Dendritic cell treated with granulocyte-macrophage colony-stimulating factor and Interleukin-4, amounts not matched to agents 40 ng/mL and 50 ng/mL, for 4 days (primary cell): ENCODE measurements around the gene PLD3.
A peak's percentile ranks its signal among the peaks of the same experiment; 100 is the strongest.
"Not testable (repeated sequence)": the region's sequence is repeated elsewhere in the genome, so short reads cannot be mapped to it uniquely, and the experiment has no call there.

Source experiments
- H3K27ac Mint-ChIP-seq: one replicate; pipeline ENCODE4 v1.8.0; 2022; ENCODE audit warnings: mild to moderate bottlenecking, mixed read lengths
- H3K27me3 Mint-ChIP-seq: one replicate; pipeline ENCODE4 v1.8.0; 2022; ENCODE audit warnings: mild to moderate bottlenecking, mixed read lengths
- H3K36me3 Mint-ChIP-seq: one replicate; pipeline ENCODE4 v1.8.0; 2022; ENCODE audit warnings: low read depth, mixed read lengths
- H3K4me1 Mint-ChIP-seq: one replicate; pipeline ENCODE4 v1.8.0; 2022; ENCODE audit warnings: low read depth, mixed read lengths
- H3K4me3 Mint-ChIP-seq: one replicate; pipeline ENCODE4 v1.8.0; 2022; ENCODE audit warnings: mild to moderate bottlenecking, moderate library complexity, mixed read lengths
- H3K9me3 Mint-ChIP-seq: one replicate; pipeline ENCODE4 v1.8.0; 2022; ENCODE audit warnings: mixed read lengths
- intact Hi-C: fragments of 100-400 bp; cut with micrococcal nuclease; formaldehyde crosslinking; loops from one replicate; pipeline ENCODE4 v1.15.0; 2022

Gene PLD3

DNA sequence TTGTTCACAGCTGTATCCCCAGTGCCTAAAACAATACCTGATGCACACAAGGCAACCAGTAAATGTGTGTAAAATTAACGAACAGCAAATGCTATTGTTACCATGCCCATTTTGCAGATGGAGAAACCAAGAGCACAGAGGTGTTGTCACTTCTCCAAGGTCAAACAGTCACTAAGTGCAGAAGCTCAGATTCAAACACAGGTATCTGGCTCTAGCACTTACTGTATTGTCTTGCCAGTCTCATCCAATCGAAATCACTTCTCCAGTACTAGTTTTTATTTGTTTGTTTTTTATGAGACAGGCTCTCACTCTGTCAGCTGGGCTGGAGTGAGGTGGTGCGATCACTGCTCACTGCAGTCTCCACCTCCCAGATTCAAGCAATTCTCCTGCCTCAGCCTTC is 13.7 kb downstream of the PLD3 start:
- Mint-ChIP-seq H3K36me3 (peaks cover 29% of the 10 kb centered on the region), H3K4me3 (no peak overlapping the region), H3K27ac (peak overlapping the region; percentile 93), H3K27me3 (no peaks in the 10 kb centered on the region), H3K4me1 (peaks cover 91% of the 10 kb centered on the region), H3K9me3 (no peaks in the 10 kb centered on the region)
- intact Hi-C loops = loop anchor here (10.0 kb wide), 1 partner anchor 83 kb away; the partner anchor contains the start of gene SERTAD3

DNA sequence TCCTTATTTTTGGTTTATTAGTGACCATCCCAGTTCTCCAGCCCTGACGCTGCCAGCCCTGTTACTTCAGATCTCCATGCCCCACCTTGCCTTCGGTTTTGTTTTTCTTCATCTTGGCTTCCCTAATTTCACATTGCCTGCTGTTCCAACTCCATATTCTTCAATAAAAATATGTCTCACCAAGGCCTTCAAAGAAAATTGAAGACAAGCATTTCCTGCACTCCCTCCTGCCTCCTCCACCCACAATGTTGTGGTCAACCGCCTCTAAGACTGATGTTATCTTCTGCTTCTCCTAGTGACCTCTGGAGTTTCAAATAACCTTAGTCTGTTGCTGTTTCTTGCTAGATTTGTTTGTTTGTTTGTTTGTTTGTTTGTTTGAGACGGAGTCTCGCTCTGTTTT is 14.6 kb downstream of the PLD3 start:
- peaks cover 90% of the 10 kb centered on the region for H3K4me1 Mint-ChIP-seq
- H3K27ac Mint-ChIP-seq = peak overlapping the region; percentile 93
- peaks cover 38% of the 10 kb centered on the region for H3K36me3 Mint-ChIP-seq
- peak overlapping the region; percentile 31 for H3K4me3 Mint-ChIP-seq
- H3K9me3 Mint-ChIP-seq = no peaks in the 10 kb centered on the region
- intact Hi-C loops = loop anchor here (1.0 to 10.0 kb wide), 2 partner anchors 16 to 82 kb away; partner anchors contain the start of gene SERTAD3
- no peaks in the 10 kb centered on the region for H3K27me3 Mint-ChIP-seq

DNA sequence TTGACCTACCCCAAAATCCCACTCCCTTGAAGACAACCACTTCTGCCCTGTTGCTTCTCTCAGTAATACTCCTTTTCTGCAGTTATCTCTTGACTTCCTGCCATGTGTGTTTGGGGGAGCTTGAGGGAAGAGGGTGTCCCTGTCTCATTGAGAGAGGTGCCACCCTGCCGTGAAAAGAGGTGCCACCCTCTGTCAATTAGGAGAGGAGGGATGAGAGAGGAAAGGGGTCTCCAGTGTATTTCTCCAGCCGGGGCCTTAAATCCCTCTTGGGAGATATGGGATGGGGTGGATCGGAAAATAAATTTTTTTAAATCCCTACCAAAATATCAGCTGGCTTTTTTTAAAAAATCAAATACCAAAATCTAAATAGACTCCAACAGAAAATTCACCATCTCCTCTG is 16.5 kb downstream of the PLD3 start:
- Mint-ChIP-seq H3K36me3 (peaks cover 52% of the 10 kb centered on the region), H3K27ac (peak overlapping the region; percentile 81), H3K27me3 (no peaks in the 10 kb centered on the region), H3K4me3 (peak overlapping the region; percentile 73), H3K9me3 (no peaks in the 10 kb centered on the region), H3K4me1 (peaks cover 77% of the 10 kb centered on the region)
- intact Hi-C loops = loop anchor here (2.0 to 10.0 kb wide), 3 partner anchors 38 to 80 kb away; partner anchors contain the start of gene SERTAD3

DNA sequence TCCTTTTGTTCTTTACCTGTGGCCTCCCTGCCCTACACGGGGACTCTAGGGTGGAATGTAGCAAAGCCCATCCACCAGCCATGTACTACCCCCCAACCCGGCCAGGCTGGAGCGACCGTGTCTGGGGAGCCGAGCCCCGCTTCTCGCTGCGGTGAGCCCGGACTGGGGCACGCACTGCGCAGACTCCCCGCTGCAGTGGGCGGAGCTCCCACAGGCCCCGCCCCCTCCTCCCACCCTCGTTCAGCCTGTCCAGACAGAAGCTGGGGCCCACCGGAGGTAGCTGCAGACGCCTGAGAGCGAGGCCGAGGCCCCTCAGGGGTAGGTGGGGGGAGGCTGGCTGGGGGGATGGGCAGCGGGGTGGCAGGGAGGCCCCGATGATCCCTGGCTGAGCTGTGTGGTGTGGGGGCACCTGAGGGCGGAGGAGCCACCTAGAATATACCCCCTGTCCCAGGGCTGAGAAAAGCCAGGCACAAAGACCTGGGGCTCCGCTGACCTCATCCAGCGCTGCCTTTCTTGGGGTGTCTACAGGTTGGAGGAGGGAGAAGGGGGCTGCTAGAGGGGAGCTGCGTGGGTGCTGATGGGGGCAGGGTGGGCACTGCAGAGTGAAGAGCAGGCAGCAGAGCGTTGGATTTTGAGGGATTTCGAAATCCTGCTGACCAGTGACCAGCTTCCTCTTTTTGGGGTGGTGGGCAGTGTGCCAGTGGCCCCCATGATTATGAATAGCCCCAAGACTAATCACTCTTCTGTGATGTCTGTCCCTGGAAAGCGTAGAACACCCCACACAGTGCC is 17.3 kb downstream of the PLD3 start:
- Mint-ChIP-seq H3K9me3 (no peaks in the 10 kb centered on the region), H3K36me3 (peaks cover 55% of the 10 kb centered on the region), H3K4me3 (peak overlapping the region; percentile 73), H3K4me1 (peaks cover 77% of the 10 kb centered on the region), H3K27ac (peak overlapping the region; percentile 81), H3K27me3 (no peaks in the 10 kb centered on the region)
- intact Hi-C loops = loop anchor here (2.0 to 10.0 kb wide), 3 partner anchors 37 to 79 kb away; partner anchors contain the start of gene SERTAD3

DNA sequence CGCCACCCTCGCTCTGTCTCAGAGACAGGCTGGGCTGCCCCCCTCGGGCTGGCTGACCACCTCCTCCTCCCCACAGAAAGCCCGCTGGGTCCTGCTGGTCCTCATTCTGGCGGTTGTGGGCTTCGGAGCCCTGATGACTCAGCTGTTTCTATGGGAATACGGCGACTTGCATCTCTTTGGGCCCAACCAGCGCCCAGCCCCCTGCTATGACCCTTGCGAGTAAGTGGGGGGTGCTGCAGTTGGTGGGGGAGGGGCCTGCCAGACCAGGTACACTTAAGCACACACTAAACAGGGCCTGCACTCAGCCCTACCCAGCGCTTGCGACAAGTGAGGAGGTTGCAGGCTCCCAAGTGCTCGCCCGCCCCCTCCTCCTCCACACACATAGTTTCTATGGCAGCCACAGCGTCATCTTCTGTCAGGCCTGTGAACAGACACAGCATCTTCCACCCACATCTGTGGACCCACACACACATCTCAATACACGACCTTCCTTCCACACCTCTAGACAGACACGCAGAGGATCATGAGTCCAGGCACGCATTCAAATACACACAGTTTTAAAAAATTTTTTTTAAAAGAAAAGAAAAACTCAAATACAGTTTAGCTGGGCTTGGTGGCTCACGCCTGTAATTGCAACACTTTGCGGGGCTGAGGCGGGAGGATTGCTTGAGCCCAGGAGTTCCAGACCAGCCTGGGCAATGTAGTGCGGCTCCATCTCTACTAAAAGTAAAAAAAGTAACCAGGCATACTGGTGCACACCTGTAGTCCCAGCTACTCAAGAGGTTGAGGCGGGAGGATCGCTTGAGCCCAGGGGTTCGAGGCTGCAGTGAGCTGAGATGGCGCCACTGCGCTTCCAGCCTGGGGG is 18.4 kb downstream of the PLD3 start:
- peak overlapping the region; percentile 73 for H3K4me3 Mint-ChIP-seq
- no peaks in the 10 kb centered on the region for H3K27me3 Mint-ChIP-seq
- H3K4me1 Mint-ChIP-seq = peaks cover 77% of the 10 kb centered on the region
- H3K27ac Mint-ChIP-seq = peak overlapping the region; percentile 81
- intact Hi-C loops = loop anchor here (5.0 to 10.0 kb wide), 2 partner anchors 60 to 78 kb away; partner anchors contain the start of gene SERTAD3
- H3K36me3 Mint-ChIP-seq = peaks cover 65% of the 10 kb centered on the region
- no peaks in the 10 kb centered on the region for H3K9me3 Mint-ChIP-seq

DNA sequence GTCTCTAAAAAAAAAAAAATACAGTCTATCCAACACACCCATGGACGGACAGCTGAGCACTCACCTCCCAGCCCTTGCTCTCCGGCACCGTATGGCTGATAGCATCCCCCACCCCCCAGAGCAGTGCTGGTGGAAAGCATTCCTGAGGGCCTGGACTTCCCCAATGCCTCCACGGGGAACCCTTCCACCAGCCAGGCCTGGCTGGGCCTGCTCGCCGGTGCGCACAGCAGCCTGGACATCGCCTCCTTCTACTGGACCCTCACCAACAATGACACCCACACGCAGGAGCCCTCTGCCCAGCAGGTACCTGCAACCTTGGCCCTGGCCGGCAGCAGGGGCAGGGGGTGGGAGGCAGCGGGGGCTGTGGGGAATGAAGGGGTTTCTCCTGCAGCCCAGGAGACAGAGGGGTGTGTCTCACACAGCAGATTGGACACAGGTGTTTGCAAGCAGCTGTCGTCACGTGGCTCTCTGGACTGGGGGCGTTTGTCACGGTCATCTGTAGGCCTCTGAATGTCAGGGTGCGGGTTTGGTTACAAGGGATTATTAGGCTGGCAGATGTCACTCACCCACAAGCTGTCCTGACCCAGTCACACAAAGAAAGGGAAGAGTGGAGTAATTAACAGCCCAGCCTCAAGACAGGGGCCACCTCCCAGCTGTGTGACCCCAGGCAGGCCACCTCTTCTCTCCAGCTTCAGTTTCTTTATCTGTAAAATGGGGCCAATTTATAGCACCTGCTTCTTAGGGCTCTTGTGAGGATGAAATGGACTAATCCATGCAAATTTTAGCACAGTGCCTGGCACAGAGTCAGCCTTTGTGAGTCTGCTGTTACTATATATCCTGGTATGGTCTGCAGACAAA is 19.3 kb downstream of the PLD3 start:
- Mint-ChIP-seq H3K4me3 (peak overlapping the region; percentile 17), H3K36me3 (peaks cover 68% of the 10 kb centered on the region), H3K4me1 (peaks cover 73% of the 10 kb centered on the region), H3K27me3 (no peaks in the 10 kb centered on the region), H3K27ac (no peak overlapping the region), H3K9me3 (no peaks in the 10 kb centered on the region)
- intact Hi-C loops = loop anchor here (5.0 to 10.0 kb wide), 2 partner anchors 61 to 77 kb away; partner anchors contain the start of gene SERTAD3

DNA sequence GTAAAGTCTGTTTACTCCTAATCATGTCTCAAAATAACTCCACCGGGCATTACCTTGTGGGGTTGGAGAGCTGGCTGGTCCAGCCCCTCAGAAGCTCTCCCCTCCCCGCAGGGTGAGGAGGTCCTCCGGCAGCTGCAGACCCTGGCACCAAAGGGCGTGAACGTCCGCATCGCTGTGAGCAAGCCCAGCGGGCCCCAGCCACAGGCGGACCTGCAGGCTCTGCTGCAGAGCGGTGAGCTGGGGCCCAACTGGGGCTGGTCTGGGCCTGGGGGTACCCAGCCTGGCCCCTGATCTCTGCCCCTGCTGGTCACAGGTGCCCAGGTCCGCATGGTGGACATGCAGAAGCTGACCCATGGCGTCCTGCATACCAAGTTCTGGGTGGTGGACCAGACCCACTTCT is 21.3 kb downstream of the PLD3 start:
- intact Hi-C loops = loop anchor here (5.0 to 10.0 kb wide), 2 partner anchors 62 to 75 kb away; partner anchors contain the start of gene SERTAD3
- no peak overlapping the region for H3K4me3 Mint-ChIP-seq

DNA sequence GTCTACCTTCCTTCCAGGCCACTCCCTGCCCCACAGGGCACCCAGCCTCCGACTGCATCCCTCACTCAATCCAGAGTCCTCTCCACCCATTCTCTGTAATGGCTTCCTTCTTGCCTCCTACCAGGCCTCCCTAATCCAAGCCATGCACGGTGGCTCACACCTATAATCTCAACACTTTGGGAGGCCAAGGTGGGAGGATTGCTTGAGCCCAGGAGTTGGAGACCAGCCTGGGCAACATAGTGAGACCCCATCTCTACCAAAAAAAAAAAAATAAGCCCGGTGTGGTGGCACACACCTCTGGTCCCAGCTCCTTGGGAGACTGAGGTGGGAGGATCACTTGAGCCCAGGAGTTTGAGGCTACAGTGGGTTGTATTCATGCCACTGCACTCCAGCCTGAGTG is 21.8 kb downstream of the PLD3 start:
- H3K36me3 Mint-ChIP-seq = peaks cover 92% of the 10 kb centered on the region

More for the DNA sequence above, 21.3 kb downstream of the PLD3 start:
- H3K4me1 Mint-ChIP-seq = peaks cover 71% of the 10 kb centered on the region
- H3K27ac Mint-ChIP-seq = no peak overlapping the region
- no peaks in the 10 kb centered on the region for H3K9me3 Mint-ChIP-seq
- H3K27me3 Mint-ChIP-seq = no peaks in the 10 kb centered on the region
- peaks cover 88% of the 10 kb centered on the region for H3K36me3 Mint-ChIP-seq

DNA sequence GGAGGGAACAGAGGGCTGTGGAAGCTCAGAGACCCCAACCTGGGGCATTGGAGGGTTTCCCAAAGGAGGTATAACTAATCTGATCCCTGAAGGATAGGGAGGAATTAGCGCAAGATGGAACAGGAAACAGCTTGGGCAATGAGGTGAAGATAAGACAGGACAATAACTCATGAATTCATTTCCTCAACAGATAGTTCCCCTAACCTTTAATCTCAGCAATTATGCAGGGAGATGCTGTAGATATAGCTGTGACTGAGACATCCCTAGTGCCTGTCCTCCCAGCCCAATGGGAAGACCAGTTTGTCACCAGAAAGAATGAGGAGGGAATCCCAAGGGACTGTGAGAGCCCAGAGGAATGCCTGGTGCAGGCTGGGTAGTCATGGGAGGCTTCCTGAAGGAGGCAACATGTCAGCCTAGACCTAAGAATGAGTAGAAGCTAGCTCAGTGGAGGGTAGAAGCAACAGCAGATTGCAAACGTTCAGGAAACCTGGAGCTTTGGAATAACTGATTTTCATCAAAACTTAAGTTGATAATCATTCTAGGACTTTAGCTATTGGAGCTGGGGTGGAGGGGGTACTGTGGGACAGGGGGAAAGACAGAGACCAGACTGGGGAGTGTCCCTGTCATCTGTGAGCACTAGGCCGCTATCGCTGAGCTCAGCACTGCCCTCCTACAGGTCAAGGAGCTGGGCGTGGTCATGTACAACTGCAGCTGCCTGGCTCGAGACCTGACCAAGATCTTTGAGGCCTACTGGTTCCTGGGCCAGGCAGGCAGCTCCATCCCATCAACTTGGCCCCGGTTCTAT is 22.7 kb downstream of the PLD3 start:
- H3K27ac Mint-ChIP-seq = no peak overlapping the region
- H3K4me1 Mint-ChIP-seq = peaks cover 64% of the 10 kb centered on the region
- intact Hi-C loops = no loop called here
- no peaks in the 10 kb centered on the region for H3K27me3 Mint-ChIP-seq
- peaks cover 97% of the 10 kb centered on the region for H3K36me3 Mint-ChIP-seq
- H3K4me3 Mint-ChIP-seq = no peak overlapping the region
- H3K9me3 Mint-ChIP-seq = no peaks in the 10 kb centered on the region

More for the DNA sequence above, 21.8 kb downstream of the PLD3 start:
- H3K9me3 Mint-ChIP-seq, H3K27me3 Mint-ChIP-seq, intact Hi-C loops, H3K4me3 Mint-ChIP-seq, H3K27ac Mint-ChIP-seq: not testable (repeated sequence)
- peaks cover 67% of the 10 kb centered on the region for H3K4me1 Mint-ChIP-seq

DNA sequence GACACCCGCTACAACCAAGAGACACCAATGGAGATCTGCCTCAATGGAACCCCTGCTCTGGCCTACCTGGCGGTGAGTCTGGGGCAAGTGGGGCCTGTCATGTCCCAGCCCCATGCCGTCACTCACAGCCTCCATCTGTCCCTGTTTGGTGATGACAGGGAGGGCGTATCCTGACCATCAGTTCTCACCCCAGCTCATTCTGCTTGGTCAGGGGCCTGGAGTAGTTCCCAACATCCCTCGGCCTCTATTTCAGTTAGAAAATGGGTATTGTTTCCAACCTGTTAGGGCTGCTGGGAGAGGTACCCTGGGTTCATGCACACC is 23.3 kb downstream of the PLD3 start:
- Mint-ChIP-seq H3K9me3 (no peaks in the 10 kb centered on the region), H3K27me3 (no peaks in the 10 kb centered on the region), H3K36me3 (peaks cover 96% of the 10 kb centered on the region), H3K4me1 (peaks cover 64% of the 10 kb centered on the region), H3K27ac (no peak overlapping the region), H3K4me3 (no peak overlapping the region)
- intact Hi-C loops = no loop called here

DNA sequence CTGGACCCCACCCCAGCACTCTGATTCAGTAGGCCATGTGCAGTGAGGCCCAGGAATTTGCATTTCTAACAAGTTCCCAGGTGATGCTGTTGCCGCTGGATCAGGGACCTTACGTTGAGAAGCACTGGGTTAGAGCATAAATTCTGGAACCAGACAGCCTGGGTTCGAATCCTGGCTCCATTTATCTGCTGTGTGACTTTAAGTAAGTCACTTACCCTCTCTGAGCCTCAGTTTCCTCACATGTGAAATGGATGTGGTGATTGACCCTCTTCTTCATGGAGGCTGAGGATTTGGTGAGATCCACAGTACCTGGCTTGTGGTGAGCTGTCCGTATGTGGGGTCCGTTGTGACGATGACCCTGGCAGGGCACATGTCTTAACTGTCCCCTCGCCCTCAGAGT is 25.6 kb downstream of the PLD3 start:
- Mint-ChIP-seq H3K27ac (no peak overlapping the region), H3K9me3 (no peaks in the 10 kb centered on the region), H3K27me3 (no peaks in the 10 kb centered on the region), H3K4me3 (no peak overlapping the region), H3K36me3 (peaks cover 96% of the 10 kb centered on the region), H3K4me1 (peaks cover 58% of the 10 kb centered on the region)
- intact Hi-C loops = no loop called here

DNA sequence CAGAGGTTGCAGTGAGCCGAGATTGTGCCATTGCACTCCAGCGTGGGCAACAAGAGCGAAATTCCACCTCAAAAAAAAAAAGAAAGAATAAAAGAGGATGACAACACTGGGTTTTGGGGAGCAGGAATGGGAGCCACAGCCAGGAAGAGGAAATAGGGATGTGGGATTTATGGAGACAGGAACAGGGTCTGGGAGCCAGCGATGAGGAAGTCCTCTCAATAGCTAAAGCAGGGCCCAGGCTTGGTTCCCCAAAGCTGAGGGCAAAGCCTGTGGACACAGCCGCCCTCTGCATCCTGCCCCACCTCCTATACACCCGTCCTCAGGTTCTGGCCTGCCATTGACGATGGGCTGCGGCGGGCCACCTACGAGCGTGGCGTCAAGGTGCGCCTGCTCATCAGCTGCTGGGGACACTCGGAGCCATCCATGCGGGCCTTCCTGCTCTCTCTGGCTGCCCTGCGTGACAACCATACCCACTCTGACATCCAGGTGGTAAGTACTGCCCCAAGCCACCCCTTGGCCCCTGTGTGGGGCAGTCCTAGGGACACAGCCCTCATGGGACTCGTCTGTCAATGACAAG is 27.9 kb downstream of the PLD3 start:
- peak overlapping the region; percentile 26 for H3K27ac Mint-ChIP-seq

More for the DNA sequence above, 27.9 kb downstream of the PLD3 start:
- H3K4me1 Mint-ChIP-seq = peaks cover 38% of the 10 kb centered on the region
- H3K9me3 Mint-ChIP-seq = no peaks in the 10 kb centered on the region
- H3K36me3 Mint-ChIP-seq = peaks cover 94% of the 10 kb centered on the region
- H3K4me3 Mint-ChIP-seq = no peak overlapping the region
- H3K27me3 Mint-ChIP-seq = no peaks in the 10 kb centered on the region
- intact Hi-C loops = no loop called here
